Femur (tissue), 1 donor: ENCODE data around the gene MELTF.
A peak's percentile ranks its signal among the peaks of the same experiment; 100 is the strongest.

ENCODE experiments used
- DNase-seq: peaks from one replicate; pipeline ENCODE4 v3.0.0-alpha.2; 2017

Gene MELTF

DNA sequence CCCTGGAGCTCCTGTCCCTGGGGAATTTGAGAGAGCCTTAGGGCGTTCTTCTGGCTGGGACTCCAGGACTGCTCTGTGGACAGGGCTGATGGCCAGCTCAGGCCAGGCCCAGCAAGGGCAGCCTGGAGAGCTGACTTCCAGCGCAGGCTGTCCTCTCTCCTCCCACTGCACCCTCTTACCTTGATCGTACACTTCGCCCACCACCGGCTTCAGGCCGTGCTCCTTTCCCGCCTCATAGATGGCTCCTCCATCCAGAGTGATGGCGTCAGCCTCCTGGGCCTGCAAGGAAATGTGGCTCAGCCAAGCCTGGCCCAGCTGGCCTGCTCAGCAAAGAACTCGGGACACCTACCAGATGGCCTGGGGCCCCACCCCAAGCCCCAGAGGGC lies 3.1 kb downstream of the MELTF start:
- DNase-seq: no peak

DNA sequence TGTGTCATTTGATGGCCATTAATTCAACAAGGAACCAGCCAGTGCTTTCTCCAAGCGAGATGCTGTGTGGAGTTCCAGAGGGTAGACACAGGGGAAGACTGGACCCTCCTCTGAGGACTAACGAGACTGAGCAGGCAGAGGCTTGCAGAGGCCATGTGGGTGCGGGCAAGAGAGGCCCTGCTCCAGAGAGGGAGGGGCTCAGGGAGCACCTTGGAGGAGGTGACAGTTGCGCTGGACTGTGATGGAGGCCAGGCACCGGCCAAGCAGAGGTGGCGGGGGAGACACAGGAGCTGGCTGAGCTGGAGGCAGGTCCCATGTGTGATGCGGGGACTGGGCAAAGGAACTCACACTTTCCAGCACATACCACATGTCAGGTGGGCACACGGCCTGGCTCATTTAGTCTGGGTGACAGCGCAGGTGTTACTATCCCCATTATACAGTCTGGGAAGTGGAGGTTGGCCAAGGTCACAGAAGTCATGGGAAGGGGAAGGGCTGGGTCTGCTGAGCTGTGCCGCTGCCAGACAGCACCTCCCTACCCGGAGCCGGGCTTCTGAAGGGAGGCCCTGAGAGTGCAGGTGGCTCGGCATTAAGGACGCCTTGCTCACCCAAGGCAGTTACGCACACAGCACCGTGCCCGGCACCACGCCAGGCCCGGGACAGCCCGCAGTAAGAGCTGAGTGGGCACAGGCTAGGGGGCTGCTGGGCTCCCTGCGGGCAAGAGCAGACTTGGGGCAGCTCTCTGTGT lies 3.7 kb downstream of the MELTF start:
- no peak for DNase-seq

DNA sequence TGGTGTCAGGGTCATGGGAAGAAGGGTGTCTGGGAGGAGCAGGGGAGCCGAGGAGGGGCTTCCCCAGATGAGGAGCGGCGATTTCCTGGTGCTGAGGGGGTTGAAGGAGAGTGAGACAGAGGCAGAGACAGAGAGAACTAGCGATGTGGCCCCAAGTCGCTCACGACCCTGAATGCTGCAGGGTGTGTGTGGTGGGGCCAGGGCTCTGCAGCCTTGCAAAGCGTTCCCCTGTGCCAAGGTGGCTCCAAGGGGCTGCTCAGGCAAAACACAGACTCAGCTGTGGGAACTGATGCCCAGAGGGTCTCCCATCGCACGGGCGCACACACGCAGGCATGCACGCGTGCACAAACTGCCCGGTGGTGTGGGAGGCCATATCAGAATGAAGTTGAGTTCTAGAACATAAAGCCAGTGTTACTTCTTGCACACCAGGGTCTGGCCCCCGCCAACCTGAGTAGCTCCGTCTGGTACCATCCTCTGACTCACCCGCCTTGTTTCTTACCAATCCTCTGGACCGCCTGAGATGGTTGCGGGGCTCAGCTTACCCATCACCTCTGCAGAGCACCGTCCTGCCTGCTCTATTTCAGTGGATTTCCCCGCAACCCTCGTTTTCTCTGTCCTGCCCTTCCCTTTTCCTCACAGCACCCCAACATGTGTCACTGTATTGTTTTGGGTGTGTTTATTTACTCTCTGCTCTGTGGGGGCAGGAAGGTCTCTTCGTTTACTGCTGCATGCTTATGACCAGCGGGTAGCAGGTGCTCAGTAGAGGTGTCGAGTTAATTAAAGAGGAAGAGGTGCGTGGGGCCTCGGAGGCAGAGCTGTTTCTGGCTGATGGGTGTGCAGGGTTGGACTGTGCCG lies 4.5 kb downstream of the MELTF start:
- DNase-seq: no peak

DNA sequence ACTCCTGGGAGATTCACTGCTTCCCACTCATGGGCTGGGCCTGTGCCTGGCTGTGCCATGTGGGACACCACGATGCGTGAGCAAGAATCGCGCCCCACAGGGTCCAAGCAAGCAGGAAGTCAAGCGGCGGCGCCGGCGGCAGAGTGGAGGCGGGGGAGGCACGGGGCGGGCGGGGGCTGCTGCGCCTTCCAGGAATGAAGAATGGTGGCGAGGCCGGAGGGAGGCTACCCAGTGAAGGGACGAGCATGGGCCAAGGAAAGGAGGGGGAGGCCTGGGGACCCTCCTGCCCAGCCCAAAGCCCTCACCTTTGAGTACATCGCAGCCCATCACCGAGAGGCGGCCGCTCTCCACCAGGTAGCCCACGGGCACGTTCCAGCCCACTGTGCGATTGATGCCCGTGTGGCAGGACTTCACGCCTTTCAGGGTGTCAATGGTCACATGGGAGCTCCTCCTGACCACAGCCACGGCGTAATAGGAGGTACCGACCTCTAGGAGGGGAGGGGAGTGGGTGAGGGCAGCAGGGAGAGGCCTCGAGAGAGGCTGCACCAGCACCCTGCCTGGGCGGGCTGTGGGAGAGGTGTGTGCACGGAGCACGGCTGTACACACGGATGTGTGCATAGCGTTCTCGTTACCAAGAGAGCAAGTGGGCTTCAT lies 5.5 kb downstream of the MELTF start:
- DNase-seq: peak; percentile 23

DNA sequence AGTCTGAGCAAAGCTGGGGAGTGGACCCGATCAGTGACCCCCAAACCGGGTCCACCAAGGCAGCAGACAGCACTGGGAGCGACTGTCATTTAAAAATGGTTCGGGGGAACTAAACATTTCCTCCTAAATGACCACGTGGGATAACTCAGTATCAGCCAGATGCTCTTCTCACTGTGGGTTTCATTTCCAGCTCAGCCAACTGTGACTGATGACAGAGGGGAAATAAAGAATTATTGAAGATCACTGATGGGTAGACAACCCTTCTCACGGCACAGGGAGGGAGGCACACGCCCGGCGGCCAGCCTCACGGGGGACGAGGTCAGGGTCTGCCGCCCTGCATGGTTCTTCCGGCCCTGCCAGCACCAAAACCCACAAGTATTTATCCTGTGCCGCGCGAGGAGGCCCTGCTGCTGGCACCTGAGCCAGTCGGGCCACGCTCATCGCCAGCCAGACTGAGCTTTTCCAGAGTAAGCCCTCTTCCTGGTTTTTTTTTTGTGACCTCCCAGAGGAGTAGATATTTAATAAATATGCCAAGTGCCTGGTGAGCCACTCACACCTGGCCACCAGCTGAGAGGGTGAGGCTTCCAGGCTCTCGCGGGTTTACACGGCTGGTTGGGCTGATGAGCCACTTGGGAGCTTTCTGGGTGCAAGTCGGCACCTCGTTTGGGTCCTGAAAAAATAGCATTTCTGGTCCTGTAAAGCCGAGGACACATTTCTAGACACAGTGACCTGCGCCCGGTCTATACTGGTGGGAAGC lies 6.2 kb downstream of the MELTF start:
- DNase-seq: peak; percentile 29

DNA sequence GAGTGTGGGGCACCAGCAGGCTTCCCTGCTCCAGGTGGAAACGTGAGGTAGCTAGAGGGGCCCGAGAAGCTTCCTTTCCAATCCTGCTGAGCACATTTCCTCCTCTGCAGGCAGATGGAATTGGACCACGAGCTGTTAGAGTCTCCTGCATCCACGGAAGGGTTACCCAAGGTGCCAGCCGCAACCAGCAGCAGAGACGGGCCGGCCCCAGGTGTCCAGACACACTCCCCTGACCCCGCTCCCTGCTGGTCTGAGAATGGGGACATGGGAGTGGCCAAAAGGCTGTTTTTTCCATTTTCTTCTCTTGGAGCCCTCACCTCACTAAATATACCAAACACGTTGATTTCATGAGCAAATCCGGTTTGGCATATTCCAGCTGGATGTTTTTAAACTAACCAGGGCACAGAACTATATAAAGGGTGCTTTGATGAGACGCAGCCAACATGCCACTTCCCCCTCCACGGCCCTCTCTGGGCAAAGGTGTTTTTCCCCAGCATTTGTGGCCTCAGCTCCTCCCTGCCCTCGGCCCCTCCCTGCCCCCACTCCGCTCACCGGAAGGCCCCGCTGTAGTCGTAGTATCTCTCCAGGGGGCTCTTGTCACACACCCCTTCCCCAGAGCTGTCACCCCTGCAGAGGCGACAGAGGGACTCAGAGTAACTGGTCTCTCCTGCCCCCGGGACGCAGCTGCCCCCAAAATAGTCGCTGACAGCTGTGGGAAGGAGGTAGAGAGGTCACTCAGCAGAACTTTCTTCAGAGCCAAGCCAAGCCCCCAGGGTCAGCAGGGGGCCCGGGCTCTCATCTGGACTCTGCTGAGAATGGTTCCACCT lies 7.0 kb downstream of the MELTF start:
- peak; percentile 27 for DNase-seq

DNA sequence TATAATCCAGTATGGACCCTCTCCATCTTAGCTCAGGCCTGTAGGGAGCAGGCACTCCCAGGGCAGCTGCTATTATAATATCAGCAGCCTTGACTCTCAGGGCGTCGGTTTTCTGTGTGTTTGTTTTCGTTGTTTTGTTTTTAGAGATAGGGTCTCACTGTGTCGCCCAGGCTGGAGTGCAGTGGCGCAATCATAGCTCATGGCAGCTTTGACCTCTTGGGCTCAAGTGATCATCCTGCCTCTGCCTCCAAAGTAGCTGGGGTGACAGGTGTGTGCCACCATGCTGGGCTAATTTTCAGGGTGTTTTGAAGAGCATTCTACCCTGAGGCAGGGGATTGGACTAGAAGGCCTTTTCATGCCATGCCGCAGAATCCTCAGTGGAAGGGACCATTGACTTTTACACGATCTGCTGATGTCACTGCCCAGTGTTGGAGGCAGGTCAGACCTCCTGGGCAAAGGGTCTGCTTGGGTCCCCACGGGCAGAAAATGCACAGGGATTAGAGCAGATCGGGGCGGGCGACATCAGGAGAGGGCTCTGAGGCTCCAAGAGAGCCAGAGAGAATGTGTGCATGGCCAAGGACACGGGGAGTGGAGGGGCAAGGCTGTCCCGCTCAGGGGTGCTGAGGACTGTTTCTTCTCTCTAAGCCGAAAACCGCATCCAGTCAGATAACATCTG lies 7.8 kb downstream of the MELTF start:
- no peak for DNase-seq

DNA sequence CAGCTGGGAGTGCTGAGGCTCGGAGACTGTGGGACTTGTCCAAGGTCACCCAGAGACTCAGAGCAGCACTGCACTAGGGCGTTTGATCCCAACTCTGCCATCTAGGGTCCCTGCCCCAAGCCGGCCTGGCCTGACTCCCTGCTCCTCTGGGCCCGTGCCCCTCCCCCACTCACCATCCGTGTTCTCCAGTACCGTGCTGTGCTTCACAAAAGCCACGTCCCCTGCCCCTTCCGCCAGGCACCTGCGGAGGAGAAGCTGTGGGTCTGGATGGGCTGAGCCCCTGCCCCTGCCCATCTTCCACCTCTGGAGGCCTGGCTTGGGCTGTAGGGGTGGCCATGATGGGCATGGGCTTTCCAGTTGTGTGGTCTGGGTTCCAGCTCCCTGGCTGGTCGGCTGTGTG lies 8.4 kb downstream of the MELTF start:
- DNase-seq: peak; percentile 16

DNA sequence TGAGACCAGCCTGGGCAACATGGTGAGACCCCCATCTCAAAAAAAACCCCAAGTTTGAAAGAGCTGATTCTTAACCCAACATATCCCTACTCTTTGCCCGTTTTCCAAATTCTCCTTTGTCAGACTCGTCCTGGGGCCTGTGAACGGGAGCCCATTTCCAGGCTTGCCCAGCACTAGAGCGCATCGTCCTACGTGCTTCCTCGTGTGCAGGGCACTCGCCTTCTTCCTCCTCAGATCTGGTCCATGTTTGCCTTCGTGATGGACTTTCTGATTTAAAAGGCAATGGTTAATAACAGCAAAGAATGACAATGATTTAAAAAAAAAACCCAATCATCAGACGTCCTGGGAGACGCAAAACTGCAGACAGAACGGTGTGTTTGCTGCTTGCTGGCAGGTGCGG lies 10.1 kb downstream of the MELTF start:
- no peak for DNase-seq

DNA sequence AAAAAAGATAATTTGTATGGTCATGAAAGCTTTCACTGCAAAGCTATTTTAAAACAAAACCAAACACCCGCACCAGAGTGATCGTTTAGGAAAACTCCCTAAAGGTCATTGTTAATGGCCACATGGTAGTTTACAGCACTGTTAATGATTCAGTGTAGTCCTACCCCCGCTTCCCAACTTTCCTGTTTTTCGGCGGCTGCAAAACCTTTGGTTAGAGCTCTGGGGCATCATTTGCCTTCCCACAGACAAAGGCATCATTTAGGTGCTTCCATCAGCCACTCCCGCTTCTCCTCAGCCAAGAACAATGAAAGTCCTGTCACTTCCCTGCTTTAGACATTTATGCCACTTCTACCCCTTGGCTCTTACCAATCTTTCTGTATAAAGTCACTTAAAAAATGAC lies 10.6 kb downstream of the MELTF start:
- DNase-seq: peak; percentile 16

DNA sequence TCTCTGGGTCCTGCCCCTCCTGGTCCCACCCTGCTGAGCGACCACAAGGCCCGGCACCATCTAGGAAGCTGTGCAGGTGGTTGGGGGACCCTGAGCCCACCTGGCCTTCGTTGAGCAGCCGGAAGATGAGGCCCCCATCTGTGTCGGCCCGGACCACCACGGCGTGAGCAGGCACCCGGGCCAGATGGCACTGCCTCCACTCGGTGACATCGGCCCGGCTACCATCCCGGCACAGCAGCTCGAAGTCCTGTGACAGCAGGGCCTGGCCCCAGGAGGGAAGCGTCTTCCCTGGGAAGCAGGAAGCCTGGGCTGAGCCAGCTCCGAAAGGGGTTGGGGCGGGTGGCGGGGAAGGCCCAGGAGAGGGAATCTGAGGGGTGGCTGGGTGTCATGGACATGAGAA lies 12.6 kb downstream of the MELTF start:
- DNase-seq: no peak

DNA sequence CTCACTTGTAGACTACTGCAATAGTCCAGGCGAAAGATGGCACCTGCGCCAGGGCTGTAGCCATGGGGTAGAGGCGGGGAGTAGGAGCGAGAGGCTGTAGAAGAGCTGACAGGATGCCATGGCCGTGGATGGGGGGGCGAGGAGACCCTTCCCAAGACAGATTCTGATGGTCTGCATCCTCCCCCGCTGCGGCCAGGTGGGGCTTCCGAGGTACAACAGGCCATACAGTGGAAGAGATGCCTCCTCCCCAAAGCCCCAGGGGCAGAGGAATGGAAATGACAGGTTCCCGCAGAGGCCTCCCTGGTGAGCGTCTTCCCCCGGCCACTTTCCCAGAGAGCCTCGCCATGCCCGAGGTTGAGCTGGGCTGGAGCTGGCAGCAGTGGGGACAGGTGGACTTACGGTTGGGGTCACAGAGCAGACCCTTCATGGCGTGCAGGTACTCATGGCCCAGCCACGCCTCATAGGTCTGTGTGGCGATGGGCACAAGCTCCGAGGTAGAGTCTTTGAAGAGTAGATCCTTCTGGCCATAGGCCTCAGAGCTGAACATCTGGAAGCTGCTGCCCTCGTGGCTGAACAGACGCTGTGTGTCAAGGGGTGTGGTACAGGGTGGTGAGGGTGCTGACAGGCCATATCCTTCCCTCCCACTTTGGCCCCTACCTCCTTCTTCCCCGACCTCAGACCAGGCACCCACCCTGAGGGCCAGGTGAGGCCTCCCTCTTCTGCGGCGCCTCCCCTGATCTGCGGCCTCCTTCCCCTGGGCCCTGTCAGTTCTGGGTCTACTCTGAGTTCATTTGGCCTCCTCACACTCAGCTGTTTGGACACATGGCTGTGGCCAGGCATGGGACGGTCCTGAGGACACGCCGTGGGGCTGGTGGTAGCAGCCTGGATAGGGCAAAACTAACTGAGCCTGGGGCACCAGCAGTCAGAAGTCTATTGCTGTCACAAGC lies 13.6 kb downstream of the MELTF start:
- peak; percentile 46 for DNase-seq

DNA sequence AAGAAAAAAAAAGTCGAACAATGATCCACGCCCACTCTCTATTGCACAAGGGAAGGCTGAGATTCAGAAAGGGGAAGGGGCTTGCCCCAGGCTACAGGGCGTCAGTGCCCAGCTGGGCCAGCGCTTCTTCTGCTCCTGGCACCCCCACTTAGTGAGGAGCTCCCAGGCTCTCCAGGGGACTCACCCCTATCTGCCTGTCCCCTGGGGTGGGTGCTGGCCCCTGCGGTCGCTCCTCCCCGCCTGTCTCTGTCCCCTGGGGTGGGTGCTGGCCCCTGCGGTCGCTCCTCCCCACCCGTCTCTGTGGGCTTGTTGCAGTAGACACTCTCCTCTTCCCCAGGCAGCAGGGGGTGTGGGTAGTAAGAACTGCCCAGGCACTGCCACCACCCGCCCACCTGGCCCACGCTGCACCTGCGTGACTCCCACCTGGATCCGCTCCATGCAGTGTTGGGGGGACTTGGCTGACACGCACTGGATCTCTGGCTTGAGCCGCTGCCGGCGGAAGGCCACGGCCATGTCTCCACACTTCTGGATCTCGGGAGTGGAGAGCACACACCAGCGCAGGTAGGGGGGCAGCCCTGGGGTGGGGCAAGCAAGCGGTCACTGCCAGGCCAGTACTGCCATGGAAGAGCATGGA lies 14.6 kb downstream of the MELTF start:
- no peak for DNase-seq

DNA sequence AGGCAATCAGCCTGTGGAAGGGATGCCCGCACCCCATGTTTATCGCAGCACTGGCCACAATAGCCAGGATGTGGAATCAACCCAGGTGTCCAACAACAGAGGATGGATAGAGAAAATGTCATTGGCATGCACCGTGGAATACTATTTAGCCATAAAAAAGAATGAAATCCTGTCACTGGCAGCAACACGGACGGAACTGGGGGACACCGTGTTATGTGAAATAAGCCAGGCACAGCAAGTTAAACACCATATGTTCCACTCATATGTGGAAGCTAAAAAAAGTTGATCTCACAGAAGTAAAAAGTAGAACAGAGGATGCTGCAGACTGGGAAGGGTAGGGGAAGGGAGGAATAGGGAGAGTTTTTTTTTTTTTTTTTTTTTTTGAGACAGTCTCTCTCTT lies 15.6 kb downstream of the MELTF start:
- DNase-seq: no peak

DNA sequence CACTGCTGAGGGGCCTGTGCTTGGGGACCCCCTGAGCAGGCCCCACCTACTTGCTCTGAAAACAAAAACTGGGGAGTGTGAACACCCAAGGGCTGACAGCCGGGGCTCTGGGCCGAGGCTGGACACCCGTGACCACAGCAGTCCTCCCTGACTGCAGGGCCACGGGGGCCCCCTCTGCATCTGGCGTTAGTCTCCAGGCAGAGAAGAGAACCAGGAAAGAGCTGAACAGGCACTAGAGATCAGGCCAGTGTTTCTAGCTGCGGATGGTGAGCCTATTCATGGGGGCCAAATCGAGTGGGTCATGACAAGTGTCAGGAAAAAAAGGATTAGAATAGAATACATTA lies 17.1 kb downstream of the MELTF start:
- no peak for DNase-seq

DNA sequence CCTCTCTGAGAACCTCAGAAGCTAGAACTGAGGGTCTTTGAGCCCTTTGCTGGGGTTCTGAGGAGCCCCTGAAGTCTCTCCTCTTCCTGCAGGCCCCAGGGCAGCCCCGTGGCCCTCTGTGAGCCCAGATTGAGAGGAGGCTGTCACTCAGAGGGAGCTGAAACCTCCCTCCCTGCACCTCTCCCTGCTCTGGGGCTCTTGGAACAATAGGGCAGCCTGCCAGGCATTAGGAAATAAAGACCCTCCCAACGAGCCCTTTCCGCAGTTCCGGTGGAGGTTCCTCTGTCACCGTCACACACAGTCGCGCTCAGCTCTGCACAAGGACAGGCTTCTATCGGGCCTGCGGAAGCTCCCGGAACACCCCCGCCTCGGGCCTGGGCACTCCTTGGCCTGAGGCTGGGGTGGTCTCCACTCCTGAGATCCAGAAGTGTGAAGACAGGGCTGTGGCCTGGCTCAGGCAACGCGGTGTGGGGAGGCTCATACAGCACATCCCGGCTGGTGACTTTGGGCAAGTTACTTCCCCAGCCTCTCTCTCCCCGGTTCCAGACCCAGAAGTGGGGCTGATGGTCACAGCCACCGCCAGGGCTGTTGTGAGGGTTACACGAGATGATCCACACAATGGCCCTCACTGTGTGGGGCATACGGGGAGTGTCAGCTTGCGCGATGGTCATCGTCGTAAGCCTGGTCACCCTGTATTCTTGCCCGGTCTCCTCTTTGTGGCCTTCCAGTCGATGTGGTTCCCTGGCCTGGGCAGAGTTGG lies 17.7 kb downstream of the MELTF start:
- no peak for DNase-seq

DNA sequence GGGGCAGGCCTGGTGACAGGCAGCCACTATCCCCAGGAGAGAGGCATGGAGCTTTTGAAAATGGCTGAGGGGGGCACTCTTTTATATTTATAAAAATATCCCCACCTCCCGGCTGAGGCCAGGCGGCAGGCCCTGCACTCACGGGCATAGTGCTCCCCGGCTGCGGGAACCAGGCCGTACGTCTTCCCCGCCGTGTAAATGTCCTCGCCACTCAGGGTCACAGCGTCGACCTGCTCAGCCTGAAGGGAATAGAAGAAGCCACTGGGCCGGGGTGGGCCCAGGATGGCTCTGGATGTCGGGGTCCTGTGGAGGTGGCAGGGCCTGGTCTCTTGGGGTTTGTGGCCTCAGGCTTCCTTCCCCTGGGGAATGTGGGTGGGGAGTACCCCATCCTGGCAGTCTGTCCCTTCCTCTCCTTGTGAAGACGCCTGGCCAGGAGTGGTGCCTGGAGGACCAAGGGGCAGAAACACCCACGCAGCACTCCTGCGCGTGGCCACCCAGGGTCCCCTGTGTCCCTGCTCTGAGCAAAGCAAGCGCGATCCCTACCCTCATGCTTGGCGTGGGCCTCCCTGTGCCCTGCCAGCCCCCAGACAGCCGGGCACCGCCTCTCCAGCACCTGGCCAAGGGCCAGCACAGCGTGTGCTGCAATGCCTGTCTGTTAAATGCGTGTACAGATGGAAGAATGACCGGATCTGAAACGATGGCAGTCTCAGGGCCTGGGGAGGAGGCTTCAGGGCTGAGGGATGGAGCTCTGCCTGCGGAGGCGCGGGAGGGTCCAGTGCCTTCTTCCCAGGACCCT lies 18.9 kb downstream of the MELTF start:
- DNase-seq: no peak

DNA sequence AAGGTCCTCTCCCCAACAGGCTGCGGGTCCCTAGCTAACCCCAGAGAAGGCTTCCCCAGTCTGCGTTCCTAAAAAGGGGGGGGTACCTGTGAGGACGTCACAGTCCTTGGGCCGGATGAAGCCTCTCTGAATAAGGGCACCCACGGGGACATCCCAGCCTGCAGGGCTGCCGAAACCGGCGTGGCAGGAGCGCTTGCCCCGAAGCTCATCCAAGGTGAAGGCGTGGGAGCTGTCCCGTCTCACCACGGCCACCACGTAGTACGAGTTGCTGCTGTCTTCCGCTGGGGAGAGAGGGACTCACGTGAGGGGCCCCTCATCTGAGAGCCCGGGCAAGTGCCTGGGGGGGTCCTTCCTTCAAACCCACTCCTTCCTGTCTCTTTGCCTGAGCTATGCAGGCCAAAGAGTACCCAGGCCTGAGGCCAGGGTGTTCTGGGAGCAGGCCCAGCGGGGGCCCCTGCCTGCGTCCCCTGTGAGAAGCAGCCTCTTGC lies 20.0 kb downstream of the MELTF start:
- DNase-seq: no peak
